Glutamatergic neuron (in vitro differentiated cells): Measurements from ENCODE around the gene TNRC6A. TPM values are rescaled to one million over a fixed set of nuclear protein-coding genes. Genes with fewer than 3 reads are reported as not detected.
A peak's percentile ranks its signal among the peaks of the same experiment; 100 is the strongest.

ENCODE experiments used
- DNase-seq: peaks from one replicate; pipeline ENCODE4 v3.0.0; 2022
- H3K27ac Mint-ChIP-seq: one replicate; pipeline ENCODE4 v1.8.0; 2020; ENCODE audit warnings: mild to moderate bottlenecking, mixed read lengths, inconsistent platforms; ENCODE audit not compliant: unreplicated experiment
- H3K27me3 Mint-ChIP-seq: one replicate; pipeline ENCODE4 v1.8.0; 2020; ENCODE audit warnings: mild to moderate bottlenecking, moderate library complexity, mixed read lengths, inconsistent platforms; ENCODE audit not compliant: unreplicated experiment
- H3K36me3 Mint-ChIP-seq: one replicate; pipeline ENCODE4 v1.8.0; 2020; ENCODE audit warnings: mild to moderate bottlenecking, mixed read lengths, inconsistent platforms; ENCODE audit not compliant: unreplicated experiment
- H3K4me1 Mint-ChIP-seq: one replicate; pipeline ENCODE4 v1.8.0; 2020; ENCODE audit warnings: mild to moderate bottlenecking, low read depth, mixed read lengths, inconsistent platforms; ENCODE audit not compliant: unreplicated experiment
- H3K4me3 Mint-ChIP-seq: one replicate; pipeline ENCODE4 v1.8.0; 2020; ENCODE audit warnings: mild to moderate bottlenecking, mixed read lengths, inconsistent platforms; ENCODE audit not compliant: unreplicated experiment
- H3K9me3 Mint-ChIP-seq: one replicate; pipeline ENCODE4 v1.8.0; 2020; ENCODE audit warnings: mild to moderate bottlenecking, moderate library complexity, mixed read lengths, inconsistent platforms; ENCODE audit not compliant: unreplicated experiment
- CTCF ChIP-seq: fragments of 200-600 bp; sonication (generic); IDR thresholded peaks from one replicate; pipeline ENCODE4 v1.5.0; 2021; ENCODE audit not compliant: partially characterized antibody, unreplicated experiment
- total RNA-seq: library from RNA; stranded (reverse); fragmentation: NEBNext Ultra II Directional; extraction: Animal tissue kit (Norgen Biotek cat#: 25700); gene quantifications from one replicate; pipeline ENCODE4 v1.2.1, GENCODE V29; 2021; ENCODE audit not compliant: unreplicated experiment

Gene TNRC6A
- total RNA-seq, 1 donor from 2014 or later: 91.6 TPM

GRCh38 chr16:24822542-24822941 is 93.1 kb downstream of the TNRC6A start:
- Mint-ChIP-seq H3K27ac (peak overlapping the region; percentile 45), H3K36me3 (peaks cover 13% of the 10 kb centered on the region)

GRCh38 chr16:24822974-24823373 is 93.5 kb downstream of the TNRC6A start:
- H3K36me3 Mint-ChIP-seq: peaks cover 9% of the 10 kb centered on the region
- H3K27me3 Mint-ChIP-seq: peaks cover 9% of the 10 kb centered on the region
- no peak overlapping the region for H3K27ac Mint-ChIP-seq
- H3K4me1 Mint-ChIP-seq: peaks cover 36% of the 10 kb centered on the region
- TF ChIP-seq CTCF: no peak
- H3K4me3 Mint-ChIP-seq: no peak overlapping the region
- DNase-seq: no peak
- H3K9me3 Mint-ChIP-seq: peaks cover 10% of the 10 kb centered on the region

More at GRCh38 chr16:24822542-24822941, 93.1 kb downstream of the TNRC6A start:
- H3K4me1 Mint-ChIP-seq: peaks cover 36% of the 10 kb centered on the region
- no peak overlapping the region for H3K4me3 Mint-ChIP-seq
- no peak for DNase-seq
- no peak for TF ChIP-seq CTCF
- H3K27me3 Mint-ChIP-seq: peaks cover 9% of the 10 kb centered on the region
- peaks cover 10% of the 10 kb centered on the region for H3K9me3 Mint-ChIP-seq

- Mint-ChIP-seq H3K4me3 (no peak overlapping the region), H3K4me1 (peaks cover 30% of the 10 kb centered on the region), H3K9me3 (peaks cover 8% of the 10 kb centered on the region), H3K27me3 (peaks cover 2% of the 10 kb centered on the region), H3K27ac (no peak overlapping the region), H3K36me3 (peaks cover 4% of the 10 kb centered on the region)
- DNase-seq: no peak
- no peak for TF ChIP-seq CTCF
Observed at GRCh38 chr16:24825696-24826095, 96.2 kb downstream of the TNRC6A start.

- Mint-ChIP-seq H3K27me3 (peaks cover 2% of the 10 kb centered on the region), H3K4me1 (peaks cover 25% of the 10 kb centered on the region), H3K4me3 (no peak overlapping the region), H3K36me3 (peaks cover 4% of the 10 kb centered on the region), H3K9me3 (peaks cover 5% of the 10 kb centered on the region), H3K27ac (no peak overlapping the region)
- DNase-seq: no peak
- TF ChIP-seq CTCF: no peak
Observed at GRCh38 chr16:24826096-24826690, 96.7 kb downstream of the TNRC6A start.

GRCh38 chr16:24826817-24827566 is 97.5 kb downstream of the TNRC6A start:
- no peak for TF ChIP-seq CTCF
- H3K9me3 Mint-ChIP-seq: peaks cover 3% of the 10 kb centered on the region
- H3K4me1 Mint-ChIP-seq: peaks cover 17% of the 10 kb centered on the region
- no peak for DNase-seq
- H3K36me3 Mint-ChIP-seq: peaks cover 4% of the 10 kb centered on the region
- H3K27ac Mint-ChIP-seq: no peak overlapping the region
- H3K4me3 Mint-ChIP-seq: no peak overlapping the region
- H3K27me3 Mint-ChIP-seq: peaks cover 1% of the 10 kb centered on the region
